Duodenal mucosa (tissue), 2 donors: ENCODE data around the gene C1QTNF1.

Experiments
- H3K27ac ChIP-seq: one replicate; pipeline ENCODE4 v1.7.0; 2013; ENCODE audit warnings: low read depth, low read length
- H3K27me3 ChIP-seq, 2 donors: one replicate each; pipeline ENCODE4 v1.7.0; 2013; ENCODE audit warnings: low read length in 2 of 2, control low read depth in 1 of 2; ENCODE audit not compliant: insufficient read depth in 2 of 2, control insufficient read depth in 1 of 2
- H3K36me3 ChIP-seq, 2 donors: one replicate each; pipeline ENCODE4 v1.7.0; 2013; ENCODE audit warnings: low read length in 2 of 2, control low read depth in 1 of 2; ENCODE audit not compliant: insufficient read depth in 2 of 2, control insufficient read depth in 1 of 2
- H3K4me1 ChIP-seq, 2 donors: one replicate each; pipeline ENCODE4 v1.7.0; 2013; ENCODE audit warnings: low read length in 2 of 2, control low read depth in 1 of 2; ENCODE audit not compliant: insufficient read depth in 2 of 2, control insufficient read depth in 1 of 2
- H3K4me3 ChIP-seq, 2 donors: one replicate each; pipeline ENCODE4 v1.7.0; 2013; ENCODE audit warnings: low read length in 2 of 2, low read depth in 1 of 2
- H3K9ac ChIP-seq, 2 donors: one replicate each; pipeline ENCODE4 v1.7.0; 2013; ENCODE audit warnings: low read length in 2 of 2, low read depth in 1 of 2
- H3K9me3 ChIP-seq, 2 donors: one replicate each; pipeline ENCODE4 v1.7.0; 2013; ENCODE audit warnings: low read length in 2 of 2, control low read depth in 1 of 2; ENCODE audit not compliant: control insufficient read depth in 1 of 2

The C1QTNF1 gene

GRCh38 chr17:79091226-79091670, 67.3 kb downstream of the C1QTNF1 start:
- Histone ChIP-seq H3K36me3 (peaks cover 0 to 12% of the 10 kb centered on the region in 2 donors), H3K4me1 (no peaks in the 10 kb centered on the region), H3K9me3 (no peaks in the 10 kb centered on the region), H3K27me3 (peaks cover 25 to 26% of the 10 kb centered on the region in 2 donors), H3K27ac (no peak overlapping the region), H3K4me3 (no peak overlapping the region), H3K9ac (no peak overlapping the region)

- no peaks in the 10 kb centered on the region for H3K36me3 ChIP-seq
- H3K27me3 ChIP-seq = peaks cover 26 to 27% of the 10 kb centered on the region in 2 donors
- no peak overlapping the region for H3K9ac ChIP-seq
- no peak overlapping the region for H3K27ac ChIP-seq
- no peaks in the 10 kb centered on the region for H3K9me3 ChIP-seq
- H3K4me3 ChIP-seq = no peak overlapping the region
- H3K4me1 ChIP-seq = no peaks in the 10 kb centered on the region
Observed at GRCh38 chr17:79092567-79092966, 68.6 kb downstream of the C1QTNF1 start.

- H3K36me3 ChIP-seq = no peaks in the 10 kb centered on the region
- no peaks in the 10 kb centered on the region for H3K9me3 ChIP-seq
- H3K27me3 ChIP-seq = peaks cover 33 to 34% of the 10 kb centered on the region in 2 donors
- H3K27ac ChIP-seq = no peak overlapping the region
- H3K9ac ChIP-seq = no peak overlapping the region
- H3K4me3 ChIP-seq = no peak overlapping the region
- H3K4me1 ChIP-seq = no peaks in the 10 kb centered on the region
Observed at GRCh38 chr17:79093270-79093669, 69.3 kb downstream of the C1QTNF1 start.

- Histone ChIP-seq H3K36me3 (no peaks in the 10 kb centered on the region), H3K27ac (no peak overlapping the region), H3K4me3 (no peak overlapping the region), H3K9ac (no peak overlapping the region), H3K9me3 (no peaks in the 10 kb centered on the region), H3K4me1 (no peaks in the 10 kb centered on the region), H3K27me3 (peaks cover 43 to 44% of the 10 kb centered on the region in 2 donors)
Observed at GRCh38 chr17:79094261-79094660, 70.3 kb downstream of the C1QTNF1 start.

GRCh38 chr17:79095345-79096055, 71.5 kb downstream of the C1QTNF1 start:
- Histone ChIP-seq H3K36me3 (no peaks in the 10 kb centered on the region), H3K4me1 (no peaks in the 10 kb centered on the region), H3K27ac (no peak overlapping the region), H3K27me3 (peaks cover 46 to 49% of the 10 kb centered on the region in 2 donors), H3K4me3 (no peak overlapping the region), H3K9me3 (no peaks in the 10 kb centered on the region), H3K9ac (no peak overlapping the region)

- Histone ChIP-seq H3K36me3 (no peaks in the 10 kb centered on the region), H3K27me3 (peaks cover 44 to 49% of the 10 kb centered on the region in 2 donors), H3K9me3 (no peaks in the 10 kb centered on the region), H3K9ac (no peak overlapping the region), H3K4me1 (no peaks in the 10 kb centered on the region), H3K4me3 (no peak overlapping the region), H3K27ac (no peak overlapping the region)
Observed at GRCh38 chr17:79096477-79096876, 72.5 kb downstream of the C1QTNF1 start.

GRCh38 chr17:79097226-79098055, 73.5 kb downstream of the C1QTNF1 start:
- H3K27ac ChIP-seq = no peak overlapping the region
- peaks cover 47 to 54% of the 10 kb centered on the region in 2 donors for H3K27me3 ChIP-seq
- no peak overlapping the region for H3K4me3 ChIP-seq
- H3K4me1 ChIP-seq = no peaks in the 10 kb centered on the region
- H3K9ac ChIP-seq = no peak overlapping the region
- H3K36me3 ChIP-seq = no peaks in the 10 kb centered on the region
- no peaks in the 10 kb centered on the region for H3K9me3 ChIP-seq

GRCh38 chr17:79098282-79098867, 74.4 kb downstream of the C1QTNF1 start:
- H3K27me3 ChIP-seq = peaks cover 40 to 57% of the 10 kb centered on the region in 2 donors
- no peaks in the 10 kb centered on the region for H3K4me1 ChIP-seq
- no peak overlapping the region for H3K27ac ChIP-seq
- H3K9me3 ChIP-seq = no peaks in the 10 kb centered on the region
- H3K4me3 ChIP-seq = no peak overlapping the region
- no peaks in the 10 kb centered on the region for H3K36me3 ChIP-seq
- H3K9ac ChIP-seq = no peak overlapping the region
